Ovary (tissue), 9 donors: ENCODE measurements around the gene STING1. TPM values are rescaled to one million over a fixed set of nuclear protein-coding genes. Genes with fewer than 3 reads are reported as not detected.
A peak's percentile ranks its signal among the peaks of the same experiment; 100 is the strongest.
"Not testable (repeated sequence)": the region's sequence is repeated elsewhere in the genome, so short reads cannot be mapped to it uniquely, and the experiment has no call there.

Experiments used
- DNase-seq, 5 donors: peaks; one replicate each; pipeline ENCODE4 v3.0.0-alpha.2; 2019 to 2020
- H3K27ac ChIP-seq, 2 donors: fragments of 200-600 bp; one replicate each; pipeline versions ENCODE4 v1.5.1 to v1.8.0; 2019 to 2022
- H3K27me3 ChIP-seq: fragments of 200-600 bp; one replicate; pipeline ENCODE4 v1.8.0; 2022
- H3K36me3 ChIP-seq: fragments of 200-600 bp; sonication (generic); one replicate; pipeline ENCODE4 v1.5.1; 2019
- H3K4me1 ChIP-seq: one replicate; pipeline ENCODE4 v1.8.1; 2013; ENCODE audit warnings: mild to moderate bottlenecking, moderate library complexity; ENCODE audit not compliant: insufficient read depth
- H3K4me3 ChIP-seq: fragments of 200-600 bp; sonication (generic); one replicate; pipeline ENCODE4 v1.5.1; 2017
- H3K9me3 ChIP-seq, 2 donors: fragments of 200-600 bp in 1 of 2; sonication (generic) in 1 of 2; one replicate each; pipeline versions ENCODE4 v1.5.1 to v1.8.1; 2013 to 2019; ENCODE audit warnings: mild to moderate bottlenecking in 1 of 2, moderate library complexity in 1 of 2
- CTCF ChIP-seq, 3 donors: fragments of 450-650 bp in 2 of 3; fragments of 200-600 bp in 1 of 3; IDR thresholded peaks; one replicate each; pipeline versions ENCODE4 v1.5.1 to v1.8.0; 2016 to 2022; ENCODE audit warnings: antibody characterized with exemption in 3 of 3, mild to moderate bottlenecking in 1 of 3
- EP300 ChIP-seq: sonication (generic); formaldehyde crosslinking; IDR thresholded peaks from one replicate; pipeline ENCODE4 v1.6.1; 2017; ENCODE audit warnings: antibody characterized with exemption
- POLR2A ChIP-seq: fragments of 450-650 bp; IDR thresholded peaks from one replicate; pipeline ENCODE4 v1.6.1; 2017; ENCODE audit warnings: antibody characterized with exemption, mild to moderate bottlenecking, moderate library complexity
- WGBS, 3 donors: extraction: QIAGEN DNeasy Blood & Tissue Kit in 1 of 3; methylation state at CpG; one replicate each; pipeline versions ENCODE4 v1.1.5 to v1.1.7; 2013 to 2017; 5-methylcytosine and 5-hydroxymethylcytosine counted together
- intact Hi-C, 4 donors: fragments of 100-400 bp; cut with DNase I; formaldehyde crosslinking; loops; one replicate each; pipeline versions ENCODE4 v1.11.0 to v1.15.1; 2022 to 2023
- polyA plus RNA-seq, 2 donors: library from polyadenylated mRNA; stranded (reverse); fragments of 200-250 nt in 1 of 2; fragments of 350-450 nt in 1 of 2; fragmentation: Illumina TruSeq in 1 of 2; extraction: RNeasy Lipid Tissue Mini Kit (QIAGEN cat#74804) in 1 of 2; gene quantifications; one replicate each; pipeline ENCODE4 v1.2.3, GENCODE V29; 2013 to 2014
- total RNA-seq, 7 donors: library from RNA; depleted of rRNA in 2 of 7; stranded (reverse); fragments of >200 nt in 2 of 7; fragmentation: NEBNext Ultra II Directional in 3 of 7; extraction: Animal tissue kit (Norgen Biotek cat#: 25700) in 3 of 7; gene quantifications; one replicate each; pipeline versions ENCODE4 v1.1.0 to v1.2.4, GENCODE V29; 2016 to 2023
- donor health status: DM: no; HTN: no; CAD: no; lungs with moderate emphysema.
- donor health status: DM: no; HTN: no; CAD: no.
- donor health status: Bipolar disorder and iron deficiency.
- donor health status: DM: yes; HTN: yes; CAD: no.
- donor health status: DM: no; HTN: no; CAD: no.
- donor health status: DM: yes; HTN: yes; CAD: no.

The STING1 gene
- total and polyA plus RNA-seq, 9 donors = 36.8 to 74.6 (median 50.2) TPM

- Histone ChIP-seq H3K27ac (no peak overlapping the region), H3K36me3 (no peaks in the 10 kb centered on the region), H3K27me3 (no peaks in the 10 kb centered on the region), H3K4me1 (no peaks in the 10 kb centered on the region), H3K4me3 (no peak overlapping the region), H3K9me3 (no peaks in the 10 kb centered on the region)
- 9 to 16% (median 16%) methylated on average over 6 of the region's 6 CpGs for WGBS, 3 donors
- no peak for DNase-seq
- intact Hi-C loops = no loop called here
- no peak for TF ChIP-seq EP300
- TF ChIP-seq CTCF (IDR thresholded peaks at IDR 0.05) = no peak
- TF ChIP-seq POLR2A = no peak
Observed at GRCh38 chr5:139492700-139493192, 10.2 kb upstream of the STING1 start.

GRCh38 chr5:139488260-139488659 is 5.7 kb upstream of the STING1 start:
- no peak for DNase-seq
- intact Hi-C loops = no loop called here
- H3K27ac ChIP-seq = no peak overlapping the region
- no peaks in the 10 kb centered on the region for H3K27me3 ChIP-seq
- H3K36me3 ChIP-seq = no peaks in the 10 kb centered on the region
- WGBS, 3 donors = 72 to 80% (median 74%) methylated on average over 3 of the region's 3 CpGs
- H3K4me3 ChIP-seq = no peak overlapping the region
- TF ChIP-seq EP300 = no peak
- no peak for TF ChIP-seq POLR2A
- TF ChIP-seq CTCF (IDR thresholded peaks at IDR 0.05) = no peak
- no peaks in the 10 kb centered on the region for H3K9me3 ChIP-seq
- H3K4me1 ChIP-seq = peaks cover 2% of the 10 kb centered on the region

GRCh38 chr5:139486201-139486600 is 3.6 kb upstream of the STING1 start:
- TF ChIP-seq CTCF (IDR thresholded peaks at IDR 0.05) (no peak), EP300 (no peak), POLR2A (no peak)
- WGBS, 3 donors = 76 to 82% (median 81%) methylated on average over 7 of the region's 7 CpGs
- no peak overlapping the region for H3K4me3 ChIP-seq
- H3K27ac ChIP-seq = no peak overlapping the region
- intact Hi-C loops = no loop called here
- no peaks in the 10 kb centered on the region for H3K9me3 ChIP-seq
- H3K27me3 ChIP-seq = no peaks in the 10 kb centered on the region
- H3K4me1 ChIP-seq = peaks cover 11% of the 10 kb centered on the region
- no peak for DNase-seq
- H3K36me3 ChIP-seq = no peaks in the 10 kb centered on the region

- 54 to 62% (median 58%) methylated on average over 6 of the region's 6 CpGs for WGBS, 3 donors
- DNase-seq, intact Hi-C loops, H3K36me3 ChIP-seq, H3K9me3 ChIP-seq, H3K27me3 ChIP-seq: not testable (repeated sequence)
- Histone ChIP-seq H3K4me1 (peaks cover 17% of the 10 kb centered on the region), H3K27ac (peak overlapping the region in 1 of 2 donors; percentile 94), H3K4me3 (peak overlapping the region; percentile 47)
Observed at GRCh38 chr5:139482890-139483208, 291 bp upstream of the STING1 start.

- WGBS, 3 donors = 14 to 24% (median 24%) methylated on average over 5 of the region's 5 CpGs
- H3K9me3 ChIP-seq = no peaks in the 10 kb centered on the region
- no peaks in the 10 kb centered on the region for H3K36me3 ChIP-seq
- H3K27me3 ChIP-seq = no peaks in the 10 kb centered on the region
- DNase-seq = peak in 4 of 5 donors; percentile 30 to 46 (median 46)
- intact Hi-C loops = no loop called here
- TF ChIP-seq CTCF (IDR thresholded peaks at IDR 0.05) = peak in 1 of 3 donors; percentile 9
- TF ChIP-seq POLR2A = no peak
- H3K4me1 ChIP-seq = peaks cover 17% of the 10 kb centered on the region
- H3K27ac ChIP-seq = peak overlapping the region; percentile 94
- H3K4me3 ChIP-seq = peak overlapping the region; percentile 47
Observed at GRCh38 chr5:139481580-139482049, 943 bp downstream of the STING1 start.
